ENCODE results near the gene PLCB1.

GRCh38 chr20:8330785-8331695 lies 199.0 kb downstream of the PLCB1 start:
- no peak for TF ChIP-seq MAZ (IDR thresholded peaks at IDR 0.05; ENCODE audit: borderline replicate concordance, low read depth, low read length)
- TF ChIP-seq, protein P1, sequence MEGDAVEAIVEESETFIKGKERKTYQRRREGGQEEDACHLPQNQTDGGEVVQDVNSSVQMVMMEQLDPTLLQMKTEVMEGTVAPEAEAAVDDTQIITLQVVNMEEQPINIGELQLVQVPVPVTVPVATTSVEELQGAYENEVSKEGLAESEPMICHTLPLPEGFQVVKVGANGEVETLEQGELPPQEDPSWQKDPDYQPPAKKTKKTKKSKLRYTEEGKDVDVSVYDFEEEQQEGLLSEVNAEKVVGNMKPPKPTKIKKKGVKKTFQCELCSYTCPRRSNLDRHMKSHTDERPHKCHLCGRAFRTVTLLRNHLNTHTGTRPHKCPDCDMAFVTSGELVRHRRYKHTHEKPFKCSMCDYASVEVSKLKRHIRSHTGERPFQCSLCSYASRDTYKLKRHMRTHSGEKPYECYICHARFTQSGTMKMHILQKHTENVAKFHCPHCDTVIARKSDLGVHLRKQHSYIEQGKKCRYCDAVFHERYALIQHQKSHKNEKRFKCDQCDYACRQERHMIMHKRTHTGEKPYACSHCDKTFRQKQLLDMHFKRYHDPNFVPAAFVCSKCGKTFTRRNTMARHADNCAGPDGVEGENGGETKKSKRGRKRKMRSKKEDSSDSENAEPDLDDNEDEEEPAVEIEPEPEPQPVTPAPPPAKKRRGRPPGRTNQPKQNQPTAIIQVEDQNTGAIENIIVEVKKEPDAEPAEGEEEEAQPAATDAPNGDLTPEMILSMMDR (conservative IDR thresholded peaks at IDR 0.05; ENCODE audit: low read depth, low read length): no peak
- no peak for TF ChIP-seq MXI1 (IDR thresholded peaks at IDR 0.05; ENCODE audit: borderline replicate concordance, low read depth, low read length)
- no peak for TF ChIP-seq POLR2A (IDR thresholded peaks at IDR 0.05; ENCODE audit: low read depth, low read length)
